ENCODE measurements around the gene SEMA4F.
A peak's percentile ranks its signal among the peaks of the same experiment; 100 is the strongest.

Gene SEMA4F

DNA sequence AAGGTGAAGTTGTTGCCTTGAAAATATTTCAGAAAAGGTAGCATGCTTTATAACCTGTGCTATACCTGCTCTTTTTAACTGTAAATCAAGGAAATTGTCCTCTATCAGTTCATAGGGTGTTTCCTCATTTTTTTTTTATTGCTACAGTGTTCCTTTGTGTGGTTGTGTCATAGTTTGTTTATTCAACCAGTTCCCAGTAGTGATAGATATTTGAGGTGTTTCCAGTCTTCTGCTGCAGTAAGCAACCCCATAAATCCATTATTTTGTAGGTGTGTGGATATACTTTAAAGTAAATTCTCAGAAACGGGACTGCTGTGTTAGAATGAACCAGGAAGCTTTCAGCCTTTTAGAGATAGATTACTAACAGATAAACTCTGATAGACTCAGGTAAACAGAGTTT lies 39.6 kb downstream of the SEMA4F start:
- TF ChIP-seq, protein P1, sequence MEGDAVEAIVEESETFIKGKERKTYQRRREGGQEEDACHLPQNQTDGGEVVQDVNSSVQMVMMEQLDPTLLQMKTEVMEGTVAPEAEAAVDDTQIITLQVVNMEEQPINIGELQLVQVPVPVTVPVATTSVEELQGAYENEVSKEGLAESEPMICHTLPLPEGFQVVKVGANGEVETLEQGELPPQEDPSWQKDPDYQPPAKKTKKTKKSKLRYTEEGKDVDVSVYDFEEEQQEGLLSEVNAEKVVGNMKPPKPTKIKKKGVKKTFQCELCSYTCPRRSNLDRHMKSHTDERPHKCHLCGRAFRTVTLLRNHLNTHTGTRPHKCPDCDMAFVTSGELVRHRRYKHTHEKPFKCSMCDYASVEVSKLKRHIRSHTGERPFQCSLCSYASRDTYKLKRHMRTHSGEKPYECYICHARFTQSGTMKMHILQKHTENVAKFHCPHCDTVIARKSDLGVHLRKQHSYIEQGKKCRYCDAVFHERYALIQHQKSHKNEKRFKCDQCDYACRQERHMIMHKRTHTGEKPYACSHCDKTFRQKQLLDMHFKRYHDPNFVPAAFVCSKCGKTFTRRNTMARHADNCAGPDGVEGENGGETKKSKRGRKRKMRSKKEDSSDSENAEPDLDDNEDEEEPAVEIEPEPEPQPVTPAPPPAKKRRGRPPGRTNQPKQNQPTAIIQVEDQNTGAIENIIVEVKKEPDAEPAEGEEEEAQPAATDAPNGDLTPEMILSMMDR (IDR thresholded peaks at IDR 0.05; ENCODE audit: low read depth, low read length) = no peak
- DNase-seq (ENCODE audit: extremely low read depth, low read depth) = no peak

DNA sequence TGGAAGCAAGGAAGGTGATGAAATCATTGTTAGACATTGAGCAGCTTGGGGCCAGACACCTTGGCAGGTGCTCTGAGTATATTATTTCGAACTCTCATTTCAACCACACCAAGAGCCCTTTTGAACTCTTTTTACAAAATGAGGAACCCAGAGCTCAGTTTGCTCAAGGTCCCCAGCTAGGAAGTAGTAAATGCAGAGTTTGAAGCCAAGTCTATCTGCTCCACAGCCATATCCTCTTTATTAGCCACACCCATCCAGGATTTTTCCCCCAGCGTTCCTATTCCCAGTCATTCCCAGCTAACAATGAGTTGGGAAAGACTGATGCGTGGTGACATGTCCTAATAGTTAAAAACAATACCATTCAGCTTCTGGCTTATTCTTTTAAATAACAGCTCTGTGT lies 40.2 kb downstream of the SEMA4F start:
- DNase-seq (ENCODE audit: extremely low read depth, low read depth) = no peak
- TF ChIP-seq, protein P1 (IDR thresholded peaks at IDR 0.05; ENCODE audit: low read depth, low read length) = no peak

DNA sequence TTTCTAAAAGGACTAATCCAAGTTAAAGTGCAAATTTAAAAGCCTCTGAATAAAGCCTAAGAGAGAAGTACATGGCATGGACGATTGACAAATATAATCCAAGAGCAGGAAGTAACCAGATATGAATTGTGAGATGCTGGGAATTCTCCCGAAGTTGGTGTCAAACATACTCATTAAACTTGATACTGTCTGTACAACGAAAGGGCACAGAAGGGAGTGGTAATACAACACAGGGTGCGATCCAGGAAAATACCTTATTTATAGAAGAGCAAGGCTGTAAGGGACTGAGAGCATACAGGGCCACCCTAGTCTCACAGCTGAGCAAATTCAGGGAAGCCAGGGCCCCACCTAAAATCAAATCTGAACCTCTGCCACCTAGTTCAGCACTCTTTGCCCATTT lies 41.6 kb downstream of the SEMA4F start:
- no peak for DNase-seq (ENCODE audit: extremely low read depth, low read depth)
- TF ChIP-seq, protein P1 (IDR thresholded peaks at IDR 0.05; ENCODE audit: low read depth, low read length) = no peak

DNA sequence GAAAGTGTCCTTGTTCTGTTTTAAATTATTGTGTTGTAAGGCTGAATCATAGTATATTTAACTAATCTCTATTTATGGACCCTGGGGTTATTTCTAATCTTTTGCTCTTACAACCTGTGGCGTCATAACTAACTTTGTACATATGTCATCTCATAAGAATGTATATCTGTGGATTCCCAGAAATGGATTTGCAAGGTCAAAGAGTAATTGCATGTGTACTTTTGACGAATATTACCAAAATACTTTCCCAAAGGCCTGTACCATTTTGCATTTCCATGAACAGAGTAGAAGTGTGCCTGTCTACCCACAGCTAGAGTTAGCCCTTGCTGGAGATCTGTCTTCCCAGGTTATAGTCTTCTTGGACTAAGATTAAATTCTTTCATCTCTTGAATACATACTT lies 42.8 kb downstream of the SEMA4F start:
- peak; percentile 54 for DNase-seq (ENCODE audit: extremely low read depth, low read depth)
- TF ChIP-seq, protein P1 (IDR thresholded peaks at IDR 0.05; ENCODE audit: low read depth, low read length) = no peak

DNA sequence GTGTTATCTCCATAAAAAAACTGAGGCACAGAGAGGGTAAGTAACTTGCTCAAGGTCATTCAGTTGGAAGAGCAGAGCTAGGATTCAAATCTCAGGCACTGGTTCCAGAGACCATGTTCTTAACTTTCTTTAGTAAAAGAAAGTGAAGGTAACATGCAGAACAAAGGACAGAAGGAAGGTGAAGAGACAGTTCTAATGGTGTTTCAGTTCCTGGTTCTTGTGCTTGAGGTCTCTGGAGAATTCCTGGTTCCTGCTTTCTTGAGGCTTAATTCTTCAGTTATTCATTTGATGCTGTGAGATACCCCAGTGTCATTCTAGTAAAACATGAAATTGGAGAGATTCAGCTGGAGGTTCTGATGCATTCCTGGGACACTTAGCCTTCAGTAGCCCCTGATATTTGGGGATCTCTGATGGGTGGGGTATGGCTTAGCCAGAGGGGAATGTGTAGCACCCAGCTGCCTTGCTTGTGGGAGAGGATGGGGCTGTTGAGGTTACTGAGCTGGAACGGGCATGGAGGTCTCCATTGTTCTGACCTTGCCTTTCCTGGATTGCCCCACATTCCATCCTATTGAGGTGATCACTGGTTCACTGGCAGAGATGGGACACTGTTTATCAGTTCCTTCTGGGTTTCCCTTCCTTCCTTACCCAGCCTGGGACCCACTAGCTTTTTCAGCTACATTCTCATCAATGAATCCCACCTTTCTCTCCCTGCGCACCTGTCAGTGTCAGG lies 46.8 kb downstream of the SEMA4F start:
- TF ChIP-seq, protein P1 (IDR thresholded peaks at IDR 0.05; ENCODE audit: low read depth, low read length) = no peak
- no peak for DNase-seq (ENCODE audit: extremely low read depth, low read depth)

DNA sequence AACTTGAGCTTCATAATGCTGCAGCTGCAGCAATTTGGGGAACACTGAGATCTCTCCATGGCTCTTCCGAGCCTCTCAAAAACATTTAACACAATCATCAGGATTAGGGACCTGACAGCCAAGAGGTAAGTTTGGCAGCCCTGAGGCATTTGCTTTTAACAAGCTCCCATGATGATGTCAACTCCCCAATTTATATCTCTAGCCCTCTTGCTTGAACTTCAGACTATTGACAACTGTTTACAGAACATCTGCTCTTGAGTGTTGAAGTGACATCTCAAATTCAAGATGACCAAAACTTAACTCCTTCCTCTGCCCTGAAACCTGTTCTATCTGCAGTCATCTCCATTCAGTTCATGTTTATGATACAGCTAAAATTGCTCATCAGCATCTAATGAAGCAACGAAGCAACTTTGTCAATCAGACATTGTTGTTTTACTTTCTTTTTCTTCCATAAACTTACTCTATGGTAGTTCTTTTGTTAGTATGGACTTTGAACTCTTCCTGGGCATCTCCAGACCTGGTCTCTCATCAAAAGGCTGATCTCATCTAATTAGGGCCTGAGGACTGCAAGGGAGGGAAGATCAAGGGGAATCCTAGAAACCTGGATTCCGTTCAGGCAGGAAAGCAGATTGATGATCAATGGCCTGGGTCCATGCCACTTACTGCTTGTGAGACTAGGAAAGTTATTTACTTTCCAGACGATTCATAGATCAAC lies 48.1 kb downstream of the SEMA4F start:
- TF ChIP-seq, protein P1 (IDR thresholded peaks at IDR 0.05; ENCODE audit: low read depth, low read length) = no peak
- no peak for DNase-seq (ENCODE audit: extremely low read depth, low read depth)

DNA sequence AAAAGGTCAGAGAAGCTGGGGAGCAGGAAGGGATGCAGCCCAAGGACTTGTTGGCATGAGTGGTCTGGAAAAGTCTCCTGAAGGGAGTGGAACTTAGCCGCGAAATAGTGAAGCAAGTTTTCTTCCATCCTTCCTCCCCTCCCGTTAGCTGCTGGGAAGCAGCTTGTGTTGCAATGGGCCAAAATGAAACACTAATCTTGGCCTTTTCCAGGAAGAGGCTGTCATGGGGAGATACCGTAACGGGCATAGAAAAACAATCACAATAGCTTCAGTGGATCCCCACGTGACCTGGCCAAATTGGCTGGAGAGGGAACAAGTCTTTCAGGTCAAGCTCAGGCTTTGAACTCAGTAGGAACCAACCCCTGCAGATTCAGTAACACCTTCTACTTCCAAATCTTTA lies 49.3 kb downstream of the SEMA4F start:
- DNase-seq (ENCODE audit: extremely low read depth, low read depth) = no peak
- TF ChIP-seq, protein P1 (IDR thresholded peaks at IDR 0.05; ENCODE audit: low read depth, low read length) = no peak

All from AG09319 (cell line).